Activated effector memory CD4-positive, alpha-beta T cell treated with Interleukin-2 at 50 U/mL for 16 hours (primary cell): ENCODE measurements around the gene WWOX.

Experiments
- DNase-seq: peaks from one replicate; pipeline ENCODE4 v3.0.0-alpha.2; 2020

The WWOX gene

DNA sequence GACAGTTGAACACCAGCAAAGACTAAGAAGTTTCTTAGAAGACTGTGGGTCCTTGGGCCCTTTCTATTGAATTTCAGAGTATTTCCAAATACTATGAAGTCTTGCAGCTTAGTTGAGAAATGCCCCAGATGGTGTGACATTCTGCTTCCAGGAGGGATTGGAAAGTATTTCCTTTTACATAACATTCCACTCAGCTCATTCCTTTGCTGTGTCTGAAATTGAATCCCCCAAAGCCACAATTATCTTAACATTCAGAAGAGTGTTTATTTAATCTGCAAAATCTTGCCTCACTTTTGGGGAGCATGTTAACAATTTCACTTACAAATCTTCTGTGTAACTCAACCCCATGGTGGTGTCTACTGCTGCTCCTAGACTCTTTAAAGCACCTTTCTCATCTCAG is 307.7 kb downstream of the WWOX start:
- no peak for DNase-seq

DNA sequence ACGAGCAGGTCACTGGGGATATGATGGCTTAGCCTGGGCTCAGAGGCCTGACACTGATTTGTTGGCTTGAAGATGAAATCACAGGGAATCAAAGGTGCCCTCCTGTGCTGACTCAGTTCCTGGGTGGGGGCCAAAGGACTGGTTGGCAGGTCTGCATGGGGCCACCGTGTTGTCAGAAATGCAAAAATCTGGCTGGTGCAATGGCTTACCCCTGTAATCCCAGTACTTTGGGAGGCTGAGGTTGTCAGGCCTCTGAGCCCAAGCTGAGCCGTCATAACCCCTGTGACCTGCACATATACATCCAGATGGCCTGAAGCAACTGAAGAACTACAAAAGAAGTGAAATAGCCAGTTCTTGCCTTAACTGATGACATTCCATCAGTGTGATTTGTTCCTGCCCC is 314.2 kb downstream of the WWOX start:
- no peak for DNase-seq

DNA sequence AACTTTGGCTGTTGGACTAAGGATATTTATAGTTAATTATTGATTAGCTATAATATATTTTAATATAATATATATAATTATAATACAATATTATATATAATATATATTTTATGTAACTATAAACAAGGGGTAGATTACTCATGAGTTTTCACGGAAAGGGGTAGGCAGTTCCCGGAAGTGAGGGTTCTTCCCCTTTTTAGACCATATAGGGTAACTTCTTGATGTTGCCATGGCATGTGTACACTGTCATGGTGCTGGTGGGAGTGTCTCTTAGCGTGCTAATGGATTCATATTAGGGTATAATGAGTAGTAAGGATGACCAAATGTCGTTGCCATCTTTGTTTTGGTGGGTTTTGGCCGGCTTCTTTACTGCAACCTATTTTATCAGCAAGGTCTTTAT is 315.6 kb downstream of the WWOX start:
- DNase-seq = no peak

DNA sequence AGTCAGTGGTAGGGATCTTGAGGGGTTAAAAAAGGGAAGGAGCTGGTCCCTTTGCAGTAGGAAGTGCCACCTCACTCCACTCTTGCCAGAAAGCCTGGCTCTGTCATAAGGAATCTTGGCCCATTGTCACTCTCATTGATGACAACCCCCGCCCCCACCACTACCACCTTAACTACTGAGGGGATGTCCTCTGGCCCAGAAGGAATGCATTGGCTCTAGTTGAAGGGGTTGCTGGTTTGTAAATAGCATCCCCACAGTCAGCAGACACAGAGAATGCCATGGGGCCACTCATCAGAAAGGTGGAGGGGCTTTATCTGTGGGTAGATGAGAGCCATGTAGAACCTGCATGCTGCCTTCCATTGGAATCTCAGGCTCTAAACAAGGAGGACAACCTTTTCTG is 316.2 kb downstream of the WWOX start:
- no peak for DNase-seq

DNA sequence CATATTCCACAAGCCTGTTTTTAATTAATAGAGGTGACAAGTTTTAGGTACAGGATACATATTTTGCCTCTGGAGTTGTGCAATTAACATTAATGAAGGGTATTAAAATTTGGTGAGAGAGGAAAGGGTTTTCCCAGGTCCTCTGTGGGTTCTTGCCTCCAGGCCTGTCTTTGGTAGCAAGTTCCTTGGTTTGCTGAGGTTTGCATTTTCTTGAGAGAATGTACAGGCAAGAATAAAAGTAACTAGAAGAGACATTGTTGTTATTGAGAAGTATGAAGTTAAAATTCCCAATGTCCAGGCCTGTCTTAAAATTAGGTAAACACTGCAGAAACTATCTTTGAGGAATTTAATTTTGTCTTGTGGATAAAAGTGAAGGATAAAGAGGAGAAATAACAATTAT is 316.9 kb downstream of the WWOX start:
- DNase-seq = no peak

DNA sequence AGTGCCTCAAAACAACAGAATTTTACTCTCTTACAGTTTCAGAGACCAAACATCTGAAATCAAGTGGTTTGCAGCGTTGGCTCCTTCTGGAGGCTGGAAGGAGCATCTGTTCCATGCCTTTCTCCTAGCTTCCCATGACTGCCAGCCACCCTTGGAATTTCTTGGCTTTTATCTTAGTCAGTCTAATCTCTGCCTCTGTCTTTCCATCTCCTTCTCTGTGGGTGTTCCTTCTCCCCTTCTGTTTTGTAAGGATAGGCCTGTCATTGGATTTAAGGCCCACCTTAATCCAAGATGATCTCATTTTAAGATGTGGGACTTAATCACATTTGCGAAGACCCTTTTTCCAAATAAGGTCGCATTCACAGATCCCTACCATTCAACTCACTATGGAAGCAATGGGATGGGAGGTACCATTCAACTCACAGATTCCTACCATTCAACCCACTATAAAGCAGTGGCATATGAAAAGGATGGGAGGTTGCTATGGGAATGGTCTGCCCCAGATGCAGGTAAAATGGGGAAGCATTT is 321.8 kb downstream of the WWOX start:
- no peak for DNase-seq

DNA sequence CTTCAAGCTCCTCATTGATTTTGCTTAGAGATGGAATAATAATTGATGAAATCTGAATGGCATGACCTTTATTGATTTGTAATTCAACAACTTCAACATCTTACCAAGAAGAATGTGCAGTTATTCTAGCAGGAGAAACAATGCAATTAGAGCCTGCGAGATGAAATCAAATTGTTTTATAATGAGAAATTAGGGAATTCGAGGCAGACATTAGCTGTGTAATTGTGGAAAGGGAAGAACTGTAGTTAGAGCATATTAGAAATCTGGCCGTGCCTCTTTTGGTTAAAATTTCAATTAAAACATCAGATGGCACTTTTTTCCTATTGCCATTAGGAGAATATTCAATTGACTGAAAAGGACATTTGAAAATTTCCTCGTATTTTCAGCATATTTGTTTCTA is 325.8 kb downstream of the WWOX start:
- no peak for DNase-seq

DNA sequence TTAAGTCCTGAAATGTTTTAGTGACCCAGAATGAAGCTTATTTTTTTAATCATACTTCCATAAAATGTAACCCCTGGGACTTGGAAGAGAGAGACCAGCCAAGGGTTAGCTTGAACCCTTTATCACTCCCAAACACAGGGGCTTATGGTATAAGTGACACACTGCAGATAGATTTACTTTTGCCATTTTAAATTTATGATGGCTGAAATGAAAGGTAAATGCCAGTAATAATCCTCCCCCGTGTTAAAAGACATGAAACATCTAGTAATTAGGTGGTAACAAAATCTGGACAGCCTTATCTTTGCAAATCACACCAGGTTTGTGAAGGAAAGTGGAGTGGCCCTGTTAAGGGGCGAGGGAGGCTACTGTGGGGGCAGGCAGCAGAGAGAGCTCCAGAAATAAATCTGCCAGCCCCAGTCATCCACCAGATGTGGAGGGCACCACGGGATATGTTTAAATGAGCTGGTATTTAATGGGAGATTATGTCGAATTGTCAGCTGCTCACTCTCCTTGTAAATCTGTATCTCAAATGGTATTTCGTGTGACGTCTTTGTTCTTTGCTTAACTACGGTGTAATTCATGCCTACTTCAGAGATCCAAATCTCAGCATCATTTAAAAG is 326.5 kb downstream of the WWOX start:
- no peak for DNase-seq

DNA sequence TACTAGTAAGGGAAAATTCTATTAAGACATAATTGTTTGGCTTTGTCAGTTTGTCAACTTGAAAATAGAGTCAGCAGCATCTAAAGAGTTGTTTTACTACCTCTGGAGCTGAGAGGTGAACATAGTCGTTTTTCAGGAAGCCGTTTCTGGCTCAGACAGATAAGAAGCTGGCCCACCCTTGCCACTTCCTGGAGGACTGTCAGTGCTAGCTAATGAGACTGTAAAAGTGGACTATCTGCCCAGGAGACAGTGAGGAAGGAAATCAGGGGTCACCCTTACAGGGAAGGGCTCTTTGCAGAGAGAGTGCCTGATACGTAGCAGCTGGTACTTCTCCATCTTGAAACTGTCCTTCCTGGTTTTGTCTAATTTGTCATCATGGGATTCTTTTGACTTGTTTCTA is 328.7 kb downstream of the WWOX start:
- no peak for DNase-seq

DNA sequence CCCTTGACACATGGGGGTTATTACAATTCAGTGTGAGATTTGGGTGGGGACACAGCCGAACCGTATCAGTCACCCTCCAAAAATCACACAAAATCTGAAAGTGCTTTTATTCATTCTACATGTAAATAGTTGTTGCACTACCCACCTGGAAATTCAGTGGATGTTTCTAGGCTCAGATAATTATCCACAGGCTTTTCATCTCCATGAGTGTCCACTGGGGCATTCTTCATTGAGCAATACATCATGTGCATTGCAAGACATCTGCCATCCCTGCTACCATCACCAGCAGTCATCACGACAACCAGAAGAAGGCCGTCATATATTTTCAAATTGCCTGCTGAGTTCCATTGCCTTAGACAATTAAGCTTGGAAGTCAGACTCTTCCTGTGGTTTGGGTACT is 330.8 kb downstream of the WWOX start:
- no peak for DNase-seq

DNA sequence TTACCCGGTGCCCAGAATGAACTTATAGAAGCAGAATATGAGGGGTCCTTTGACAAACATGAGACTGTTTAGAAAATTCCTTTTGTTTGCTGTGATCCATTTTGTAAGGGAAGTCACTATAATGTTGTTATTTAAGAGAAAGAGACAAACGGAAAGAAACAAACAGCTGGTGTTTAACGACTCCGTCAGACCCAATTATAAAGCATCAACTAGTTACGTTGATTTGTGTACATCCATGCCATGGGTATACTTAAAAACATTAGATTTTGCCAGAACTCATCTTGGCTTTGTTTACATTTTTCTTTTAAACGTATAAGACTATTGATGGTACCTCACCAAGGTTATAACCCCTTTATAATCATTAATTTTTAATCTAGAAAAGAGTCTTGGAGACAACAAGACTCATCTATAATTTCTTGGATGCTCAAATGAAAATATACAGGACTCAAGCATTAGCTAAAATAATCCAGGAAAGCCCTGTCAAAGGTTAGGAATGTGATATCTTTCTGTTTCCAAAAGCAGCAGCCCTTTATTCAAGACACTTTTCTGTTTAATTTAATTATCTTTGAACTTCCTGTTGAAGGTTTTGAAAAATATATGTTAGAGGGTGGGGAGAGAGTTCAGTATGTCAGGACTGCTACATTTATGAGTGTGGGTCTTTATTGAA is 331.7 kb downstream of the WWOX start:
- no peak for DNase-seq

DNA sequence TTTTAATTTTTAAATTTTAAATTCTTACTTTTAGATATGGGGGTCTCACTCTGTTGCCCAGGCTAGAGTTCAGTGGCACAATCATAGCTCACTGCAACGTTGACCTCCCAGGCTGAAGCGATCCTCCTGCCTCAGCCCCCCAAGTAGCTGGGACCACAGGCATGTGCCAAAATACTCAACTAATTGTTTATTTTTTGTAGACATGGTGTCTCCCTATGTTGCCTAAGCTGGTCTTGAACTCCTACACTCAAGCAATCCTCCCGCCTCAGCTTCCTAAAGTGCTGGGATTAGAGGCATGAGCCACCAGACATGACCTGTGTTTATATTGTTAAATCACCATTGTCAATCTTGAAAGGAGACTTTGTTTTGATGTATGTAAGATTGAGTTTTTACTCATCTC is 332.2 kb downstream of the WWOX start:
- DNase-seq = no peak

DNA sequence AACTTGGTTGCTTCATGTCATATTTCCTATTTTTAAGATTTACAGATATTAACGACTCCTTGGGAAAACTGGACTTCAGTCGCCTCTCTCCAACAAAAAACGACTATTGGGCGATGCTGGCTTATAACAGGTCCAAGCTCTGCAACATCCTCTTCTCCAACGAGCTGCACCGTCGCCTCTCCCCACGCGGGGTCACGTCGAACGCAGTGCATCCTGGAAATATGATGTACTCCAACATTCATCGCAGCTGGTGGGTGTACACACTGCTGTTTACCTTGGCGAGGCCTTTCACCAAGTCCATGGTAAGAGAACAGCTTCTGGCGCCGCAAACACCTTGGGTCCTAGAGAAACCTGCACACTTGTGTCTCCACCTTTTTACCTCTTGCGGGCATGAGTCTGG is 333.0 kb downstream of the WWOX start:
- no peak for DNase-seq

DNA sequence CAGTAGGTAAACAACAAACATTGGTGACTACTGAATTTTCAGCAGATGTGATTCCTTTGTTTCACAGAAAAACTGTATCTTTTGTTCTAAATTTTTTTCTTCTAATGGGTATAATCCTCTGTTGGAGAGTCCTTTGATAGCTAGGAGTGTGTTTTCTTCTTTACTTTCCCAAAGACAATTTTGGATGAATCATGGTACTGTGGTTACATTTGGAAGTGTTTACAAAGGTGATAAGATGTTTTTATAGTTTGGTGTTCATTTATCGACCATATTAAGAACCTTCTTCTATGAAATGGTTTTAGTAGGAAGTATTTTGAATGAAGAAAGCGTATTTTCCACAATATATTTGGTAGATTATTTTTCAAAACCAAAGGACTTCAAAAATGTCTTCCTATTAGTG is 333.7 kb downstream of the WWOX start:
- DNase-seq = no peak

DNA sequence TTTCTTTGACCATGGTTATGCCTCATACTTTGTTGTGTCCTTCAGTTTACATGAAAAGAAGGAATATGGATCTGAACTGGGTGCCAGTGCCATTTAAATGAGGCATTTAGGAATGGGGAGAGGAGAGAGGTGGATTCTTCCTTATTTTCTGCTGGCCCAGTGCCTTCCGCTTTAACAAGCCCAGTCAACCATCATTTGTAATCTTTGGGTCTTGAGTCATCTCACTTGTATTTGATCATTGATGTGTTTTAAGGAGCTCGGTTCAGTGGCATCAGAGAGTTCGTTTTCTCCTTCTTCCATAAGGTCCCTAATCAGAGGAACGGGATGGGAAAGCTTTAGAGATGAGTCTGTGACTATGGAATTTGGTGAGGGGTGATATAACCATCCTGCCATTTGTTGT is 334.9 kb downstream of the WWOX start:
- no peak for DNase-seq

DNA sequence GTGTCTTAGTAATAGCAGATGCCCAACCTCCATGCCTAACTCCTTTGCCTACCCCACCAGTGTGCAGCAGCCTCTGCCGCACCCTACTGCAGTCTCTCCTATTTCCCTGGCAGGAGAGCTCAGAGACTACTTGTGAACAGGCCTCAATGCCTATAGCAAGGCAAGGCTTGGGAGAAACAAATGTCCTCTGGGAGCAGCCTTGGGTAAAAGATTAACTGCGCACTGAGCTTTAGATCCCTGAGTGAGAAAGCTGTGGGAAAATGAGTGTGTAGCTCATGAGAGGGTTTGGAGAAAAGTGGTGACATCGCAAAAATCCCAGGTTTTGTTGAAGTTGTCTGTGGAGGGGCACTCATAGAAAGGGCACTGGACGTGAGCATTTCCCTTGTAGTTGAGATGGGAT is 335.8 kb downstream of the WWOX start:
- DNase-seq = no peak

DNA sequence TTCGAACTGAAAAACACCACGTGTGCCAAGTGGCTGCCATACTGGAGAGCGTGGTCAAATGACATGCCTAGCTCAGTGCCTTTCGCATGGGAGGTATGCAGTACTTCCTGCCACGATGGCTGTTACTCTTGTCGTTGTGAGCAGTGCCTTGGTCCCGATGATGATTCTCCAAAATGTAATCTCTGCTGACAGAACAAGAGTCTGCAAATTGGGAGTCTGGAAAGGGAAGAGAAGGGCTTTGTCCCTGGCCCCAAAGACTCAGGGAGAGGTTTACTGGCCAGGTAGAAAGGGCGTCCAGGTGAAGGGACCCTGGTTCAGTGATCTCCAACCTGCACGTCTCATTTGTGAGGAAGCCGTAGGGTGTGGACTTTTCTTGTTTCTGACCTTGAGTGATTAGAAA is 336.6 kb downstream of the WWOX start:
- DNase-seq = no peak

DNA sequence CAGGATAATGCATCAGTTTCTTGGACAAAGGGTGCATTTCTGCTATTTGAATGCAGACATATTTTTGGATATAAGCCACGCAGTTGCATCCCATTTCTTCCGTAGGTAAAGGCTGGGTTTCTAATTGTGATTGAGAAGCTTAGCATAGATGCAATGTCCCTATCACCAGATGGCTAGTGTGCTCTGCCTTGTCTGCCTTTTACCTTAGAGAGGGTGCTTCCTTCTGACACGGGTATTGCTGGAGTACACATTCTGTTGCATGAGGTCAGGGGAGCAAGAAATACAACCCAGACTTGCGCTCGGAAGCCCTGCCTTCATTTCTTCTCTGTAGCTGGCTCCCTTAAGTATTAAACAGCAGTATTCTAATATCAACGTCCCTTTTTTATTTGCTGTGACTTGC is 337.4 kb downstream of the WWOX start:
- no peak for DNase-seq

DNA sequence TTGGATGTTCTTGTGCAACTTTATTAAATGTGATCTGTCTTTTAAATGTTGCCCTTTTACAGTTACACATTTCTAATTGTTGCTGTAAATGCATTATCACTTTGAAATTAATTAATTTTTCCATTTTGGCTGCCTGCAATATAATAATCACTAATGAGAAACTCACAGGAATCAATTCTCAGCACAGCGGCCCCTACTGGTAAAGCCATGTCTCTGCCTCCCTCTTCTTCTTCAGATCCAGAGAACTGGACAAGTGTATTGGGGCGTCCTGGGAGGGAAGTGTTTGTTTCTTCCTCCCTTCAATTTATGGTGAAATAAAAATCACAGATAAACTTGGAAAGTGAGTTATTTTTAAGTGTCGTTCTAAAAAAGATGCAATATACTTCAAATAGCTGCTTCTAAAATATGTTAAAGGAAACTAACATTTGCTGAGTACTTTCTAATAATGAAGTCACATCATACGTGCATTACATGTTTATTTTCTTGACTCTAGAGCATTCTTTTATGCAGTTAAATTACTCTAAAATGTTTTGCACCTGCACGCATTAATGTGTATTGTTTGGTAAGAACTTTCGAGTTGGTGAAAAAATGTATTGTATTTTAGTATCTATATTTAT is 338.0 kb downstream of the WWOX start:
- DNase-seq = no peak

DNA sequence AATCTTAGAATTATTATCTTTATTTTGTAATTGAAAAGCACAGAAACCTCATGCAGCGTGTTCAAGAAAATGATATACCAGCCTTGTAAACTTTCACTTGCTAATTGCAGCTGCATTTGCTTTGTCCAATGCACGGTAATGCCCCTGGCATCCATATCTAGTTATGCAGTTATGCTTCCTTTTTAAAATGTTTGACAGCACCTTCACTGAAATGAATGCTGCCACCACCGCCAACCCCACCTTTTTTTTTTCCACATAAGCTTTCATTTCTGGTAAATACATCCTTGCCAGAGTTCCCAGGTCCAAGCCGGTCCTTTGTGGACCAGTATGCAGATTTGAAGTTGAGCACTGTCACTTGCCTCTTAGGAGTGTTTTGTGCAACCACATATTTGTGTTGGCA is 338.8 kb downstream of the WWOX start:
- DNase-seq = no peak

DNA sequence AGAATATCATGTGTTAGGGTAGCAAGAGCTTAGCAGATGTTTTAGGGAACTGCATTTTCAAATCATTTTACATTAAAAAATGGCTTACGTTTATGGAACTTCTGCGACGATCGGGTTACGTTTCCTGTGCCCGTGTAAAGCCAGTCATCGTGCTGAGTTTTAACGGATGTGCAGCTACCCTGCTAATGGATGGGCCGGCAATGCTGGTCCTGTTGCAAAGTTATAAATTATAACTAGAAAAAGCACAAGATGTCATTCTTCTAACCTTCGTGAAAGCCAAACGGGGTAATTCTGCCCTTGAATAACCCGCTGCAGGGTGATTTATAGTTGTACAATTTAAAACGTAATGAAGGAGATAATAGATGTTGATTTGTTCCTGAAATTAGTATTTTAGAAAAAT is 339.2 kb downstream of the WWOX start:
- no peak for DNase-seq

DNA sequence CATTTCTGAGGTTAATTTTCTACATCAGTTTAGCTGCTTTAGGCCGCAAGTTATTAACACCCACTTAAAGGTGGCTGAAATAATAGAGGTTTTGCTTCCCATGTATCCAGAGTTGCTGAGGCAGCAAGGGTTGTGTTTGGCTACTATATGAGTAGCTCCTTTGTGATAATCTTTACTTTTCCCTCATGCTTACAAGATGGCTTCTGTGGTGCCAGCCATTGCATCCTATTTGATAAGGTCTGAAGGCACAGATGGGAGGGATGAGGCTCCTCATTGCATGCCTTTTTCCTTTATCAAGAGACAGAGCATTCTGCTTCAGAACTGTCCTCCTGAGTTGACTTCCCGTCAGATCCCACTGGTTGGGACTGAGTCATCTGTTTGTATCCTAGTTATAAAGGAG is 340.2 kb downstream of the WWOX start:
- DNase-seq = no peak

DNA sequence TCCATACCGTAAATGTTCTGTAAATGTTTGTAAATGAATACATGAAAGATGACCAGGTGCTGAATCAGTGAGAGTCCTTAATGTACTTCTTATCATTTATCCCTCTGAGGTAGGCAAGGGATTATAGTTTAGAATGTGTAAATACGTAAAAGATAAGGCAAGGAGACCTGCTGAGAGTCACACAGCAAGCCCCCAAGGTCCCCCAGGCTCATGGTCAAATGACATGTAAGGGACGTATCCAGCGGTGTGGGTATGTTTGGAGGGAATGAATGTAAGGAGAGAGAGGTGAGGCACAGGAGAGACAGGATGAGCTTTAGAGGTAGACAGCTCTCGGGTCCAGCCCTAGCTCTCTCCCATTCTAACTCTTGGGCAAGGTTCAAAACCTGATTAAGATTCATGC is 341.8 kb downstream of the WWOX start:
- no peak for DNase-seq

DNA sequence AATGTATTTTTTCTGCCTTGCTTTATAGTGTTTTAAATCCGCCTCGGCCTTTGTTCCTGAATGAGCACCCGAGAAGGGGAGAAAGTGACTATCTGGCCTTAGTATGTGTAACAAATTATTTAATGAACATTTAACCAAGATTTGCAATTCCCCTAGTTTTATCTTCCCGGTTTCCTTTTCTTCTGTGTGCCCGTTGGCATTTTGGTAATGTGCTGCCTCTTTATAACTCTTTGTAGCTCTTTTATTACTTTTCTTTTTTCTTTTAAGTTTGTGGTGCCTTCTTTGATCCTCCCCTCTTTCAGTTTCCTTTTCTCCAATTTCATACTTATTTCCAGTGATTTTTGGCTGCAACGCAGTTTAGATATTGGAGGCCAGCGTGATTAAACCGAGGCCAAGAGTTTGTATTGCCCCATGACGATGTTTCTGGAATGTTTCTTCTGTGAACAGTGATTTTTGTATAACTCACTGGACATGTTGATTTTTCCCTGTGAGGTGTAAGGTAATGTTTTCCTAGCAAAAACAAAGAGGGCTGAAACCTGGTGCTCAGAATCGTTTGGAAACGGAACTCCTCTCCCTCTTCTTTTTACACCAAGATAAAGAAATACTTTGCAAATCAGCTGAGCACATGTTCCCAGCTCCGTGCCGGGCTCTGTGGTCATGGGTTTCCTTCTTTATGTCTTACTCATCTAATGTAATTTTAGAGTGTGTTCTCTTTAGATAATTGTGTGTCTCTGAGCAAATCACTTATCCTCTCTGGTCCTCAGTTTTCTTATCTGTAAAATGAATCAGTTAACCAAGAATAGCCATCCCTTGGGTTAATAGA is 344.3 kb downstream of the WWOX start:
- no peak for DNase-seq
